Epithelial cell of proximal tubule (primary cell): ENCODE data around the gene FUT2. TPM values are rescaled to one million over a fixed set of nuclear protein-coding genes. Genes with fewer than 3 reads are reported as not detected.
A peak's percentile ranks its signal among the peaks of the same experiment; 100 is the strongest.

Experiments used
- DNase-seq: peaks from one replicate; pipeline ENCODE4 v3.0.0-alpha.2; 2011; ENCODE audit warnings: low read depth
- H3K4me3 ChIP-seq: 2 replicates; pipeline ENCODE4 v1.5.1; 2011; ENCODE audit warnings: low read depth, mild to moderate bottlenecking, low read length
- total RNA-seq: library from RNA; depleted of rRNA; stranded (reverse); fragments of >200 nt; gene quantifications from 2 replicates; pipeline ENCODE4 v1.2.3, GENCODE V29; 2015
- TF ChIP-seq, protein P1 (sequence below): conservative IDR thresholded peaks from 2 replicates; pipeline ENCODE4 v1.5.1; 2012; ENCODE audit warnings: low read depth, mild to moderate bottlenecking, low read length

Gene FUT2
- total RNA-seq, 1 donor from 2014 or later = 0.52 TPM

DNA sequence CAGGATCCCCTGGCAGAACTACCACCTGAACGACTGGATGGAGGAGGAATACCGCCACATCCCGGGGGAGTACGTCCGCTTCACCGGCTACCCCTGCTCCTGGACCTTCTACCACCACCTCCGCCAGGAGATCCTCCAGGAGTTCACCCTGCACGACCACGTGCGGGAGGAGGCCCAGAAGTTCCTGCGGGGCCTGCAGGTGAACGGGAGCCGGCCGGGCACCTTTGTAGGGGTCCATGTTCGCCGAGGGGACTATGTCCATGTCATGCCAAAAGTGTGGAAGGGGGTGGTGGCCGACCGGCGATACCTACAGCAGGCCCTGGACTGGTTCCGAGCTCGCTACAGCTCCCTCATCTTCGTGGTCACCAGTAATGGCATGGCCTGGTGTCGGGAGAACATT, 7.5 kb downstream of the FUT2 start:
- H3K4me3 ChIP-seq = no peak overlapping the region
- TF ChIP-seq, protein P1, sequence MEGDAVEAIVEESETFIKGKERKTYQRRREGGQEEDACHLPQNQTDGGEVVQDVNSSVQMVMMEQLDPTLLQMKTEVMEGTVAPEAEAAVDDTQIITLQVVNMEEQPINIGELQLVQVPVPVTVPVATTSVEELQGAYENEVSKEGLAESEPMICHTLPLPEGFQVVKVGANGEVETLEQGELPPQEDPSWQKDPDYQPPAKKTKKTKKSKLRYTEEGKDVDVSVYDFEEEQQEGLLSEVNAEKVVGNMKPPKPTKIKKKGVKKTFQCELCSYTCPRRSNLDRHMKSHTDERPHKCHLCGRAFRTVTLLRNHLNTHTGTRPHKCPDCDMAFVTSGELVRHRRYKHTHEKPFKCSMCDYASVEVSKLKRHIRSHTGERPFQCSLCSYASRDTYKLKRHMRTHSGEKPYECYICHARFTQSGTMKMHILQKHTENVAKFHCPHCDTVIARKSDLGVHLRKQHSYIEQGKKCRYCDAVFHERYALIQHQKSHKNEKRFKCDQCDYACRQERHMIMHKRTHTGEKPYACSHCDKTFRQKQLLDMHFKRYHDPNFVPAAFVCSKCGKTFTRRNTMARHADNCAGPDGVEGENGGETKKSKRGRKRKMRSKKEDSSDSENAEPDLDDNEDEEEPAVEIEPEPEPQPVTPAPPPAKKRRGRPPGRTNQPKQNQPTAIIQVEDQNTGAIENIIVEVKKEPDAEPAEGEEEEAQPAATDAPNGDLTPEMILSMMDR = no peak
- no peak for DNase-seq

DNA sequence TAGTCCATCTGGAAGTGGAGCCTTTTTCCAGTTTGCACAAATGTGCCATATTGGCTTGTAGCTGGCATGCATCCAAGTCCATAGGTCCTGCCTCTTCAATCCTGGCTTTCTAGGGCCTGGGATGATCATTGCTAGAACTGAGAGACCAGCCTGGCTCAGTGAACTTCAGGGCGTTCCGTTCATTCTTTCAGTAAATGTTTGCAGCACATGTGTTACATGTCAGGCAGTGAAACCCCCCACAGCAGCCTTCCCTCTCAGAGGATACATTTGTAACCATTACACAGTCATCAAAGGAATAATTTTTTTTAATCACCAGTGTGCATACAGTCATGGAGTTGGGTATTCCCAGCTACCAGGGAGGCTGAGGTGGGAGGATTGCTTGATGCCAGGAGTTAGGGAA, 9.7 kb downstream of the FUT2 start:
- no peak overlapping the region for H3K4me3 ChIP-seq
- TF ChIP-seq, protein P1 = no peak
- DNase-seq = no peak

- DNase-seq = no peak
- TF ChIP-seq, protein P1 = no peak
- no peak overlapping the region for H3K4me3 ChIP-seq
Measured at GRCh38 chr19:48708471-48708870, 12.7 kb downstream of the FUT2 start.

GRCh38 chr19:48711106-48711662, 15.4 kb downstream of the FUT2 start:
- DNase-seq = no peak
- H3K4me3 ChIP-seq = no peak overlapping the region
- TF ChIP-seq, protein P1 = no peak

- no peak for DNase-seq
- peak overlapping the region; percentile 83 for H3K4me3 ChIP-seq
- TF ChIP-seq, protein P1 = peak; percentile 30
Measured at GRCh38 chr19:48713041-48713863, 17.5 kb downstream of the FUT2 start.

- TF ChIP-seq, protein P1 = no peak
- H3K4me3 ChIP-seq = peak overlapping the region; percentile 83
- DNase-seq = peak; percentile 90
Measured at GRCh38 chr19:48713864-48714755, 18.3 kb downstream of the FUT2 start.
